ENCODE measurements around the gene ZFP69B.

ZFP69B gene

GRCh38 chr1:40449684-40450494, at the start of gene ZFP69B:
Gene ZFP69B, plus strand, starts transcription at chr1:40450476. Its CDS starts 486 bp downstream, at chr1:40450962.
- peak; percentile 95 for DNase-seq

GRCh38 chr1:40401473-40402201, 48.6 kb upstream of the ZFP69B start:
- no peak for DNase-seq

- DNase-seq = peak; percentile 70
These were observed 45.4 kb upstream of the ZFP69B start for GRCh38 chr1:40404670-40405462.

GRCh38 chr1:40405812-40406211, 44.5 kb upstream of the ZFP69B start:
- no peak for DNase-seq

- DNase-seq = no peak
These were observed 42.8 kb upstream of the ZFP69B start for GRCh38 chr1:40407453-40407852.

GRCh38 chr1:40409467-40409866, 40.8 kb upstream of the ZFP69B start:
- DNase-seq = no peak

- DNase-seq = no peak
These were observed 39.0 kb upstream of the ZFP69B start for GRCh38 chr1:40411294-40411693.

- DNase-seq = no peak
These were observed 38.4 kb upstream of the ZFP69B start for GRCh38 chr1:40411843-40412242.

GRCh38 chr1:40413527-40414252, 36.6 kb upstream of the ZFP69B start:
- DNase-seq = no peak

GRCh38 chr1:40414331-40414730, 35.9 kb upstream of the ZFP69B start:
- no peak for DNase-seq

GRCh38 chr1:40416709-40417108, 33.6 kb upstream of the ZFP69B start:
- no peak for DNase-seq

- DNase-seq = no peak
These were observed 28.6 kb upstream of the ZFP69B start for GRCh38 chr1:40421431-40422384.

GRCh38 chr1:40422630-40423263, 27.5 kb upstream of the ZFP69B start:
- DNase-seq = no peak

GRCh38 chr1:40423264-40423642, 27.0 kb upstream of the ZFP69B start:
- DNase-seq = no peak

GRCh38 chr1:40423951-40424618, 26.2 kb upstream of the ZFP69B start:
- DNase-seq = no peak

GRCh38 chr1:40425198-40425597, 25.1 kb upstream of the ZFP69B start:
- no peak for DNase-seq

- no peak for DNase-seq
These were observed 18.9 kb upstream of the ZFP69B start for GRCh38 chr1:40431385-40431784.

- no peak for DNase-seq
These were observed 17.5 kb upstream of the ZFP69B start for GRCh38 chr1:40432644-40433390.

- no peak for DNase-seq
These were observed 14.8 kb upstream of the ZFP69B start for GRCh38 chr1:40435471-40435870.

- DNase-seq = no peak
These were observed 14.4 kb upstream of the ZFP69B start for GRCh38 chr1:40435876-40436275.

Measured in DMS53 (cell line).